Measurements from ENCODE around the gene EXOSC10.

GRCh38 chr1:11023201-11023600 lies 76.5 kb downstream of the EXOSC10 start:
- TF ChIP-seq CTCF (IDR thresholded peaks at IDR 0.05; ENCODE audit: poor library complexity, severe bottlenecking) (no peak), EP300 (conservative IDR thresholded peaks at IDR 0.05; ENCODE audit: poor library complexity, severe bottlenecking) (no peak), EZH2 (IDR thresholded peaks at IDR 0.05; ENCODE audit: borderline replicate concordance, insufficient read depth, low read length, poor library complexity, severe bottlenecking) (no peak), MXI1 (conservative IDR thresholded peaks at IDR 0.05; ENCODE audit: poor library complexity, severe bottlenecking) (no peak), RAD21 (conservative IDR thresholded peaks at IDR 0.05) (no peak), TAF1 (IDR thresholded peaks at IDR 0.05; ENCODE audit: low read depth) (no peak), SMC3 (conservative IDR thresholded peaks at IDR 0.05; ENCODE audit: poor library complexity) (no peak), POLR2AphosphoS5 (IDR thresholded peaks at IDR 0.05) (no peak)
